ENCODE results near the gene RPS28.

DNA sequence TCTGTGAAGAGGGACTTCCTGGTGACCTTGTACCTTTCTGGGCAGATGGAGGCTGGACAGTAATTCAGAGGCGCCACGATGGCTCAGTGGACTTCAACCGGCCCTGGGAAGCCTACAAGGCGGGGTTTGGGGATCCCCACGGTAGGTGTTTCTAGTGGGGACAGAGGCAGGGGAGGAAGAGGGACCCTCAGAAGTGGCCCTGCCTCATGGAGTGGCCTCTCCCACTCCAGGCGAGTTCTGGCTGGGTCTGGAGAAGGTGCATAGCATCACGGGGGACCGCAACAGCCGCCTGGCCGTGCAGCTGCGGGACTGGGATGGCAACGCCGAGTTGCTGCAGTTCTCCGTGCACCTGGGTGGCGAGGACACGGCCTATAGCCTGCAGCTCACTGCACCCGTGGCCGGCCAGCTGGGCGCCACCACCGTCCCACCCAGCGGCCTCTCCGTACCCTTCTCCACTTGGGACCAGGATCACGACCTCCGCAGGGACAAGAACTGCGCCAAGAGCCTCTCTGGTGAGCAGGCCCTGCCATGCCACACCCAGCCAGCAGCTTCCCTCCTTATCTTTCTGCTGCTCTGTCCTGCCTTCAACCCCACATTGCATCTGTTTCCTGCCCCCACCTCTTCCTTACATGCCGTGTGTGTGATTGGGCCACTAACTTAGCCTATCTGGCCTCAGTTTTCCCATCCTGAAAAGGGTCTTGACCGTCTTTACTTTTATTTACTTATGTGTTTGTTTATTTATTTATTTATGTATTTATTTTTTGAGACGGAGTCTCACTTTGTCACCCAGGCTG lies 49.9 kb downstream of the RPS28 start:
- TF ChIP-seq ZNF565 (CRISPR knock-in tag; conservative IDR thresholded peaks at IDR 0.05; ENCODE audit: low read depth) = no peak
- no peak for TF ChIP-seq ARNTL (CRISPR knock-in tag; IDR thresholded peaks at IDR 0.05; ENCODE audit: borderline replicate concordance, low read depth)
- TF ChIP-seq, protein P1, sequence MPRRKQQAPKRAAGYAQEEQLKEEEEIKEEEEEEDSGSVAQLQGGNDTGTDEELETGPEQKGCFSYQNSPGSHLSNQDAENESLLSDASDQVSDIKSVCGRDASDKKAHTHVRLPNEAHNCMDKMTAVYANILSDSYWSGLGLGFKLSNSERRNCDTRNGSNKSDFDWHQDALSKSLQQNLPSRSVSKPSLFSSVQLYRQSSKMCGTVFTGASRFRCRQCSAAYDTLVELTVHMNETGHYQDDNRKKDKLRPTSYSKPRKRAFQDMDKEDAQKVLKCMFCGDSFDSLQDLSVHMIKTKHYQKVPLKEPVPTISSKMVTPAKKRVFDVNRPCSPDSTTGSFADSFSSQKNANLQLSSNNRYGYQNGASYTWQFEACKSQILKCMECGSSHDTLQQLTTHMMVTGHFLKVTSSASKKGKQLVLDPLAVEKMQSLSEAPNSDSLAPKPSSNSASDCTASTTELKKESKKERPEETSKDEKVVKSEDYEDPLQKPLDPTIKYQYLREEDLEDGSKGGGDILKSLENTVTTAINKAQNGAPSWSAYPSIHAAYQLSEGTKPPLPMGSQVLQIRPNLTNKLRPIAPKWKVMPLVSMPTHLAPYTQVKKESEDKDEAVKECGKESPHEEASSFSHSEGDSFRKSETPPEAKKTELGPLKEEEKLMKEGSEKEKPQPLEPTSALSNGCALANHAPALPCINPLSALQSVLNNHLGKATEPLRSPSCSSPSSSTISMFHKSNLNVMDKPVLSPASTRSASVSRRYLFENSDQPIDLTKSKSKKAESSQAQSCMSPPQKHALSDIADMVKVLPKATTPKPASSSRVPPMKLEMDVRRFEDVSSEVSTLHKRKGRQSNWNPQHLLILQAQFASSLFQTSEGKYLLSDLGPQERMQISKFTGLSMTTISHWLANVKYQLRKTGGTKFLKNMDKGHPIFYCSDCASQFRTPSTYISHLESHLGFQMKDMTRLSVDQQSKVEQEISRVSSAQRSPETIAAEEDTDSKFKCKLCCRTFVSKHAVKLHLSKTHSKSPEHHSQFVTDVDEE (CRISPR knock-in tag; IDR thresholded peaks at IDR 0.05) = no peak
- no peak for TF ChIP-seq SNAI2 (CRISPR knock-in tag; IDR thresholded peaks at IDR 0.05)
- TF ChIP-seq, protein P2, sequence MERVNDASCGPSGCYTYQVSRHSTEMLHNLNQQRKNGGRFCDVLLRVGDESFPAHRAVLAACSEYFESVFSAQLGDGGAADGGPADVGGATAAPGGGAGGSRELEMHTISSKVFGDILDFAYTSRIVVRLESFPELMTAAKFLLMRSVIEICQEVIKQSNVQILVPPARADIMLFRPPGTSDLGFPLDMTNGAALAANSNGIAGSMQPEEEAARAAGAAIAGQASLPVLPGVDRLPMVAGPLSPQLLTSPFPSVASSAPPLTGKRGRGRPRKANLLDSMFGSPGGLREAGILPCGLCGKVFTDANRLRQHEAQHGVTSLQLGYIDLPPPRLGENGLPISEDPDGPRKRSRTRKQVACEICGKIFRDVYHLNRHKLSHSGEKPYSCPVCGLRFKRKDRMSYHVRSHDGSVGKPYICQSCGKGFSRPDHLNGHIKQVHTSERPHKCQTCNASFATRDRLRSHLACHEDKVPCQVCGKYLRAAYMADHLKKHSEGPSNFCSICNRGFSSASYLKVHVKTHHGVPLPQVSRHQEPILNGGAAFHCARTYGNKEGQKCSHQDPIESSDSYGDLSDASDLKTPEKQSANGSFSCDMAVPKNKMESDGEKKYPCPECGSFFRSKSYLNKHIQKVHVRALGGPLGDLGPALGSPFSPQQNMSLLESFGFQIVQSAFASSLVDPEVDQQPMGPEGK (CRISPR knock-in tag; IDR thresholded peaks at IDR 0.05; ENCODE audit: borderline replicate concordance) = no peak
- no peak for TF ChIP-seq ZFP3 (CRISPR knock-in tag; IDR thresholded peaks at IDR 0.05)
- TF ChIP-seq TOX (CRISPR knock-in tag; IDR thresholded peaks at IDR 0.05; ENCODE audit: borderline replicate concordance) = no peak
- no peak for TF ChIP-seq TCF4 (CRISPR knock-in tag; IDR thresholded peaks at IDR 0.05; ENCODE audit: borderline replicate concordance)
- TF ChIP-seq, protein P3, sequence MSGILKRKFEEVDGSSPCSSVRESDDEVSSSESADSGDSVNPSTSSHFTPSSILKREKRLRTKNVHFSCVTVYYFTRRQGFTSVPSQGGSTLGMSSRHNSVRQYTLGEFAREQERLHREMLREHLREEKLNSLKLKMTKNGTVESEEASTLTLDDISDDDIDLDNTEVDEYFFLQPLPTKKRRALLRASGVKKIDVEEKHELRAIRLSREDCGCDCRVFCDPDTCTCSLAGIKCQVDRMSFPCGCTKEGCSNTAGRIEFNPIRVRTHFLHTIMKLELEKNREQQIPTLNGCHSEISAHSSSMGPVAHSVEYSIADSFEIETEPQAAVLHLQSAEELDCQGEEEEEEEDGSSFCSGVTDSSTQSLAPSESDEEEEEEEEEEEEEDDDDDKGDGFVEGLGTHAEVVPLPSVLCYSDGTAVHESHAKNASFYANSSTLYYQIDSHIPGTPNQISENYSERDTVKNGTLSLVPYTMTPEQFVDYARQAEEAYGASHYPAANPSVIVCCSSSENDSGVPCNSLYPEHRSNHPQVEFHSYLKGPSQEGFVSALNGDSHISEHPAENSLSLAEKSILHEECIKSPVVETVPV (CRISPR knock-in tag; IDR thresholded peaks at IDR 0.05) = no peak
